Measurements from ENCODE around the gene CHL1.

GRCh38 chr3:420584-420983 lies 224.0 kb downstream of the CHL1 start:
- TF ChIP-seq CTCF (IDR thresholded peaks at IDR 0.05; ENCODE audit: low read length) (no peak), EZH2 (optimal IDR thresholded peaks at IDR 0.05; ENCODE audit: low read depth, low read length) (no peak)

Data from MM.1S (cell line).